ENCODE measurements around the gene EOLA1. TPM values are rescaled to one million over a fixed set of nuclear protein-coding genes. Genes with fewer than 3 reads are reported as not detected.
"Not testable (repeated sequence)": the region's sequence is repeated elsewhere in the genome, so short reads cannot be mapped to it uniquely, and the experiment has no call there.

The EOLA1 gene
- total RNA-seq, 6 experiments from 2014 or later: 5.2 to 13.3 (median 11.7) TPM

GRCh38 chrX:149550454-149550853 lies 9.6 kb downstream of the EOLA1 start:
- H3K36me3 ChIP-seq; H3K27me3 ChIP-seq; H3K9me3 ChIP-seq; H3K4me1 ChIP-seq; intact Hi-C loops (cut with DNase I); H3K27ac ChIP-seq; ATAC-seq; H3K4me3 ChIP-seq; DNase-seq: not testable (repeated sequence)
- 67% methylated on average over 1 of the region's 1 CpG for WGBS (ENCODE audit: insufficient coverage, low coverage, low lambda C conversion rate, missing lambda C conversion rate)

- H3K4me3 ChIP-seq; H3K9me3 ChIP-seq; H3K4me1 ChIP-seq; intact Hi-C loops (cut with DNase I); H3K27me3 ChIP-seq; H3K36me3 ChIP-seq; ATAC-seq; H3K27ac ChIP-seq; DNase-seq: not testable (repeated sequence)
- WGBS (ENCODE audit: insufficient coverage, low coverage, low lambda C conversion rate, missing lambda C conversion rate): no CpG with 5 or more reads among the region's 4 CpGs
These were observed 10.6 kb downstream of the EOLA1 start for GRCh38 chrX:149551245-149551938.

GRCh38 chrX:149551939-149552248 lies 11.1 kb downstream of the EOLA1 start:
- H3K36me3 ChIP-seq; H3K4me1 ChIP-seq; H3K27ac ChIP-seq; H3K9me3 ChIP-seq; H3K27me3 ChIP-seq; DNase-seq; ATAC-seq; intact Hi-C loops (cut with DNase I); H3K4me3 ChIP-seq: not testable (repeated sequence)
- WGBS (ENCODE audit: insufficient coverage, low coverage, low lambda C conversion rate, missing lambda C conversion rate): no CpG with 5 or more reads among the region's 6 CpGs

- H3K27ac ChIP-seq; intact Hi-C loops (cut with DNase I); H3K4me1 ChIP-seq; ATAC-seq; H3K36me3 ChIP-seq; H3K9me3 ChIP-seq; H3K4me3 ChIP-seq; H3K27me3 ChIP-seq; DNase-seq: not testable (repeated sequence)
- WGBS (ENCODE audit: insufficient coverage, low coverage, low lambda C conversion rate, missing lambda C conversion rate): no CpG with 5 or more reads among the region's 4 CpGs
These were observed 14.4 kb downstream of the EOLA1 start for GRCh38 chrX:149555251-149555650.

- intact Hi-C loops (cut with DNase I): no loop called here
These were observed 22.5 kb downstream of the EOLA1 start for GRCh38 chrX:149563359-149563758.

GRCh38 chrX:149567621-149568417 lies 27.0 kb downstream of the EOLA1 start:
- TF ChIP-seq POLR2A (IDR thresholded peaks at IDR 0.05): no peak
- no peak for TF ChIP-seq CTCF (IDR thresholded peaks at IDR 0.05)
- Histone ChIP-seq H3K27me3 (no peaks in the 10 kb centered on the region), H3K9me3 (no peaks in the 10 kb centered on the region), H3K4me3 (no peak overlapping the region), H3K36me3 (no peaks in the 10 kb centered on the region), H3K4me1 (no peaks in the 10 kb centered on the region), H3K27ac (no peak overlapping the region)
- intact Hi-C loops (cut with DNase I): no loop called here
- DNase-seq (no peak), ATAC-seq (no peak)
- 45% methylated on average over 3 of the region's 7 CpGs for WGBS (ENCODE audit: insufficient coverage, low coverage, low lambda C conversion rate, missing lambda C conversion rate)

More at GRCh38 chrX:149563359-149563758, 22.5 kb downstream of the EOLA1 start:
- 67% methylated on average over 3 of the region's 4 CpGs for WGBS (ENCODE audit: insufficient coverage, low coverage, low lambda C conversion rate, missing lambda C conversion rate)
- H3K4me1 ChIP-seq: no peaks in the 10 kb centered on the region
- H3K9me3 ChIP-seq: no peaks in the 10 kb centered on the region
- ATAC-seq: no peak
- H3K27ac ChIP-seq: no peak overlapping the region
- no peak overlapping the region for H3K4me3 ChIP-seq
- H3K36me3 ChIP-seq: no peaks in the 10 kb centered on the region
- TF ChIP-seq POLR2A (IDR thresholded peaks at IDR 0.05): no peak
- no peak for TF ChIP-seq CTCF (IDR thresholded peaks at IDR 0.05)
- no peaks in the 10 kb centered on the region for H3K27me3 ChIP-seq
- no peak for DNase-seq
